HCT116 (cell line): Measurements from ENCODE around the gene EXD3. TPM values are rescaled to one million over a fixed set of nuclear protein-coding genes. Genes with fewer than 3 reads are reported as not detected.

ENCODE experiments used
- ATAC-seq: fragments of 200-7000 bp; cut with Tn5 transposase; 2 replicates; pipeline ENCODE4 v1.9.1; 2020; ENCODE audit warnings: mild to moderate bottlenecking, moderate library complexity
- BruUV-seq: library from RNA; stranded (reverse); fragments of 400-500 nt; replicated peaks from 2 replicates; lab custom pipeline; 2021; lab: Mats Ljungman, UMichigan
- CTCF ChIA-PET: fragments of 300-600 bp; sonication (Branson Sonifier 250); formaldehyde crosslinking; loops from one replicate; lab custom pipeline; 2021; ENCODE audit warnings: antibody characterized with exemption; lab: Charles Lee
- POLR2A ChIA-PET: fragments of 300-600, 350-600 bp; sonication (Branson Sonifier 250); formaldehyde crosslinking; loops from one replicate; lab custom pipeline; 2021; ENCODE audit warnings: antibody characterized with exemption; lab: Charles Lee
- RAD21 ChIA-PET, 2 experiments: fragments of 300-600 bp; sonication (Branson Sonifier 250); formaldehyde crosslinking; loops; one replicate each; lab custom pipeline; 2023; ENCODE audit warnings: low total read pairs in 2 of 2; ENCODE audit not compliant: uncharacterized antibody in 2 of 2, unreplicated experiment in 2 of 2, low non-redundant PET in 1 of 2; lab: Charles Lee
- DNase-seq: peaks from one replicate; pipeline ENCODE4 v3.0.0-alpha.2; 2010; ENCODE audit warnings: low read depth, low spot score
- H2AFZ ChIP-seq: fragments of 200-600 bp; shearing (Covaris generic), sonication (generic); 2 replicates; pipeline ENCODE4 v1.6.1; 2017; ENCODE audit warnings: low read depth, mixed run types, mixed read lengths, antibody characterized with exemption, low read length; ENCODE audit not compliant: poor library complexity, severe bottlenecking
- H3K27ac ChIP-seq: 2 replicates; pipeline ENCODE4 v1.5.1; 2012; ENCODE audit warnings: low read depth, low read length
- H3K27me3 ChIP-seq: fragments of 200-600 bp; sonication (generic); 2 replicates; pipeline ENCODE4 v1.6.1; 2016; ENCODE audit warnings: mixed run types, low read length, mixed read lengths; ENCODE audit not compliant: insufficient read depth
- H3K36me3 ChIP-seq, 2 experiments: fragments of 200-500 bp in 1 of 2; fragments of 200-600 bp in 1 of 2; sonication (Bioruptor generic) in 1 of 2; sonication (generic) in 1 of 2; 2 replicates each; pipeline versions ENCODE4 v1.5.1 to v1.6.1; 2014 to 2016; ENCODE audit warnings: low read length in 2 of 2, inconsistent platforms in 1 of 2, mixed read lengths in 1 of 2, mixed run types in 1 of 2; ENCODE audit not compliant: insufficient read depth in 2 of 2, control insufficient read depth in 1 of 2
- H3K4me1 ChIP-seq, 2 experiments: fragments of 200-600 bp in 1 of 2; sonication (generic) in 1 of 2; 2 replicates each; pipeline versions ENCODE4 v1.5.1 to v1.6.1; 2012 to 2017; ENCODE audit warnings: low read length in 2 of 2, inconsistent platforms in 1 of 2, mild to moderate bottlenecking in 1 of 2, mixed read lengths in 1 of 2, mixed run types in 1 of 2, moderate library complexity in 1 of 2; ENCODE audit not compliant: insufficient read depth in 2 of 2, control insufficient read depth in 1 of 2
- H3K4me2 ChIP-seq: fragments of 200-600 bp; sonication (generic); 2 replicates; pipeline ENCODE4 v1.6.1; 2017; ENCODE audit warnings: mixed run types, low read length, mixed read lengths
- H3K4me3 ChIP-seq, 2 experiments: fragments of 200-600 bp in 1 of 2; sonication (generic) in 1 of 2; replicated peaks in 1 of 2; 2 replicates each; pipeline ENCODE4 v1.5.1; 2011 to 2016; ENCODE audit warnings: low read length in 2 of 2, control low read depth in 1 of 2, low read depth in 1 of 2, mild to moderate bottlenecking in 1 of 2, mixed read lengths in 1 of 2, mixed run types in 1 of 2
- H3K79me2 ChIP-seq: fragments of 200-600 bp; sonication (generic); 2 replicates; pipeline ENCODE4 v1.6.1; 2017; ENCODE audit warnings: mild to moderate bottlenecking, mixed run types, low read length, moderate library complexity, mixed read lengths; ENCODE audit not compliant: insufficient read depth
- H3K9ac ChIP-seq: fragments of 200-600 bp; sonication (generic); 2 replicates; pipeline ENCODE4 v1.6.1; 2016; ENCODE audit warnings: low read length, mixed read lengths
- H3K9me2 ChIP-seq: fragments of 200-600 bp; sonication (generic), shearing (Covaris generic); 2 replicates; pipeline ENCODE4 v1.6.1; 2017; ENCODE audit warnings: mixed run types, mild to moderate bottlenecking, moderate library complexity; ENCODE audit not compliant: insufficient read depth
- H3K9me3 ChIP-seq, 2 experiments: fragments of 200-500 bp in 1 of 2; fragments of 200-600 bp in 1 of 2; sonication (Bioruptor generic) in 1 of 2; sonication (generic) in 1 of 2; 2 replicates each; pipeline ENCODE4 v1.6.1; 2014 to 2017; ENCODE audit warnings: low read length in 2 of 2, mixed read lengths in 2 of 2, inconsistent platforms in 1 of 2, low read depth in 1 of 2, mild to moderate bottlenecking in 1 of 2, mixed run types in 1 of 2, moderate library complexity in 1 of 2; ENCODE audit not compliant: control insufficient read depth in 1 of 2, insufficient read depth in 1 of 2
- H4K20me1 ChIP-seq: fragments of 200-600 bp; sonication (generic), shearing (Covaris generic); 2 replicates; pipeline ENCODE4 v1.6.1; 2017; ENCODE audit warnings: mixed run types, mild to moderate bottlenecking, moderate library complexity; ENCODE audit not compliant: insufficient read depth
- ATF3 ChIP-seq: IDR thresholded peaks from 2 replicates; pipeline ENCODE4 v1.6.1; 2012
- CBX3 ChIP-seq: IDR thresholded peaks from 2 replicates; pipeline ENCODE4 v1.6.1; 2012; ENCODE audit warnings: low read depth
- CEBPB ChIP-seq: IDR thresholded peaks from 2 replicates; pipeline ENCODE4 v1.6.1; 2012; ENCODE audit warnings: low read depth
- CTCF ChIP-seq, 3 experiments: fragments of 200-600 bp in 1 of 3; sonication (generic) in 1 of 3; IDR thresholded peaks in 2 of 3; conservative IDR thresholded peaks in 1 of 3; 2 replicates each; pipeline ENCODE4 v1.5.1; 2012 to 2017; ENCODE audit warnings: low read depth in 2 of 3, low read length in 2 of 3, antibody characterized with exemption in 1 of 3, borderline replicate concordance in 1 of 3, control low read depth in 1 of 3, mild to moderate bottlenecking in 1 of 3, mixed read lengths in 1 of 3, mixed run types in 1 of 3, moderate library complexity in 1 of 3; ENCODE audit not compliant: insufficient read depth in 1 of 3
- EGR1 ChIP-seq: IDR thresholded peaks from 2 replicates; pipeline ENCODE4 v1.6.1; 2012; ENCODE audit warnings: low read depth
- ELF1 ChIP-seq: IDR thresholded peaks from 2 replicates; pipeline ENCODE4 v1.6.1; 2012; ENCODE audit warnings: low read depth, borderline replicate concordance
- EZH2 ChIP-seq: fragments of 200-600 bp; sonication (generic); IDR thresholded peaks from 2 replicates; pipeline ENCODE4 v1.6.1; 2017; ENCODE audit warnings: antibody characterized with exemption, mixed run types
- EZH2phosphoT487 ChIP-seq: fragments of 200-600 bp; IDR thresholded peaks from 2 replicates; pipeline ENCODE4 v1.6.1; 2018; ENCODE audit warnings: antibody characterized with exemption, borderline replicate concordance
- FOSL1 ChIP-seq: IDR thresholded peaks from 2 replicates; pipeline ENCODE4 v1.6.1; 2012; ENCODE audit warnings: low read depth
- JUND ChIP-seq: IDR thresholded peaks from 2 replicates; pipeline ENCODE4 v1.6.1; 2012
- MAX ChIP-seq: IDR thresholded peaks from 2 replicates; pipeline ENCODE4 v1.6.1; 2012
- POLR2A ChIP-seq: IDR thresholded peaks from 2 replicates; pipeline ENCODE4 v1.7.0; 2011; ENCODE audit warnings: borderline replicate concordance; ENCODE audit not compliant: insufficient read depth, insufficient read length; ENCODE audit errors: extremely low read depth
- POLR2AphosphoS5 ChIP-seq: IDR thresholded peaks from 2 replicates; pipeline ENCODE4 v1.6.1; 2011; ENCODE audit warnings: mild to moderate bottlenecking, low read depth, low read length, moderate library complexity
- RAD21 ChIP-seq: IDR thresholded peaks from 2 replicates; pipeline ENCODE4 v1.6.1; 2012; ENCODE audit warnings: low read depth, mild to moderate bottlenecking
- REST ChIP-seq: IDR thresholded peaks from 2 replicates; pipeline ENCODE4 v1.6.1; 2012; ENCODE audit warnings: low read depth
- SP1 ChIP-seq: IDR thresholded peaks from 2 replicates; pipeline ENCODE4 v1.6.1; 2012; ENCODE audit warnings: low read depth
- YY1 ChIP-seq: IDR thresholded peaks from 2 replicates; pipeline ENCODE4 v1.6.1; 2011; ENCODE audit warnings: low read length, low read depth, moderate library complexity, mild to moderate bottlenecking; ENCODE audit not compliant: insufficient replicate concordance; ENCODE audit errors: extremely low read depth
- ZFX ChIP-seq: fragments of 450-650 bp; IDR thresholded peaks from 2 replicates; pipeline ENCODE4 v1.6.1; 2017
- intact Hi-C: fragments of 100-400 bp; cut with micrococcal nuclease; formaldehyde crosslinking; loops from 2 replicates; pipeline ENCODE4 v1.10.0; 2022
- total RNA-seq: library from RNA; stranded (reverse); gene quantifications from one replicate; pipeline ENCODE4 v1.2.1, GENCODE V29; 2021; ENCODE audit not compliant: unreplicated experiment

EXD3 gene
- total RNA-seq, 1 experiment from 2014 or later, result 25.4 TPM

GRCh38 chr9:137433349-137433915 is 10.5 kb upstream of the EXD3 start:
- Histone ChIP-seq H2AFZ (no peak overlapping the region), H3K4me3 (no peak overlapping the region), H4K20me1 (no peaks in the 10 kb centered on the region), H3K79me2 (no peaks in the 10 kb centered on the region), H3K4me1 (peaks cover 38 to 48% of the 10 kb centered on the region in 2 experiments), H3K27ac (no peak overlapping the region), H3K4me2 (no peak overlapping the region), H3K27me3 (no peaks in the 10 kb centered on the region)
- CTCF ChIA-PET, result no interaction called here
- intact Hi-C loops, result no loop called here
- no peak for ATAC-seq
- TF ChIP-seq EZH2 (no peak), EGR1 (no peak), SP1 (no peak), RAD21 (no peak), JUND (no peak), POLR2A (no peak), MAX (no peak), POLR2AphosphoS5 (no peak), ZFX (no peak), ELF1 (no peak), CBX3 (no peak), CEBPB (no peak), CTCF (IDR thresholded peaks at IDR 0.05 in 2 of 3, conservative IDR thresholded peaks at IDR 0.05 in 1 of 3; ENCODE audit: borderline replicate concordance in 1 of 3, insufficient read depth in 1 of 3, low read depth in 2 of 3, low read length in 2 of 3) (no peak), EZH2phosphoT487 (no peak), FOSL1 (no peak), YY1 (no peak), ATF3 (no peak), REST (no peak)
- TF ChIP-seq, all 23 proteins: peak for 0
- no TSS peak for BruUV-seq
- Histone ChIP-seq H3K9me2 (no peaks in the 10 kb centered on the region), H3K9ac (no peak overlapping the region), H3K36me3 (no peaks in the 10 kb centered on the region), H3K9me3 (no peaks in the 10 kb centered on the region)
- no peak for DNase-seq
- POLR2A ChIA-PET, result no interaction called here
- RAD21 ChIA-PET, result no interaction called here
